ENCODE data around the gene AIFM1. TPM values are rescaled to one million over a fixed set of nuclear protein-coding genes. Genes with fewer than 3 reads are reported as not detected.

The AIFM1 gene
- total RNA-seq, 2 donors from 2014 or later = 35.6 to 86.9 TPM

- Histone ChIP-seq H3K4me3 (no peak overlapping the region), H3K27ac (peak overlapping the region; percentile 77 to 87), H3K36me3 (no peaks in the 10 kb centered on the region), H3K4me1 (peaks cover 0 to 36% of the 10 kb centered on the region in 2 donors), H3K27me3 (no peaks in the 10 kb centered on the region), H3K9me3 (no peaks in the 10 kb centered on the region)
- peak; percentile 69 for DNase-seq (ENCODE audit: low spot score)
- TF ChIP-seq CTCF (IDR thresholded peaks at IDR 0.05) = no peak
These were observed 8.5 kb upstream of the AIFM1 start for GRCh38 chrX:130174045-130174704.

DNA sequence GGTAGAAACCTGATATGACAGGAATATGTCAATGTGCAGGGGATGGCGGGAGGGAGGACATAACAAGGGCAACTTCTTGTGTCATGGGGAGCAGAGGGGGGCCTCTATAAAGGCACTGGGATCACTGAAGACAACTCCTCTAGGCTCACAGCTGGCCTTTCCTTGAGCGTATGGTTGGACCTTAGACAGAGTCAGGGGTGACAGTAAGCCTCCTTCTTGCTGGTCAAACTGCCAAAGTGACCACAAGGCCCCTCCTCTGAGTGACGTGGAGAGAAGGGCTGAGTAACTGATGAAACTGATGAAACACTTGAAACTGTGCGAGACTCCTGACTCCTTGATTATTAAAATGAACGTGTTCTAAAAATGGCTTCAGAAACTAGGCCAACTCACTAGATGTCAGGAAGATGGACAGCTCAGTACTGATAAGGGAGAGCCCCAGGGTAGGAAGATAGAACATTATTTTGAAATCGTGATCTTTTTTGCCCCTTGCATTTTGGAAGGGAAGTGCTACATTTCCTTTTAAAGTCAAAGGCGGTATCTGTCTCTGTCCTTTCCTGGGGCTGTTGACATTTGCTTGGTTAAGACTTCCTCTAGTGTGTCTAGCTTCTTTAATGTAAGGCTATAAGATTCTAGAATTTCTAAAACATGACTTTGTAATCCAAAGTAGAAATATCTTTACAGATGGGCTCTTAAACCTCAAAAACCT lies 7.7 kb upstream of the AIFM1 start:
- TF ChIP-seq CTCF (IDR thresholded peaks at IDR 0.05) = no peak
- Histone ChIP-seq H3K27me3 (no peaks in the 10 kb centered on the region), H3K4me1 (peaks cover 0 to 35% of the 10 kb centered on the region in 2 donors), H3K27ac (peak overlapping the region; percentile 77 to 87), H3K9me3 (no peaks in the 10 kb centered on the region), H3K36me3 (no peaks in the 10 kb centered on the region), H3K4me3 (peak overlapping the region in 1 of 2 donors; percentile 41)
- DNase-seq (ENCODE audit: low spot score) = peak; percentile 77

- H3K4me1 ChIP-seq = peaks cover 0 to 35% of the 10 kb centered on the region in 2 donors
- H3K4me3 ChIP-seq = peak overlapping the region; percentile 41 to 49
- no peak for DNase-seq (ENCODE audit: low spot score)
- no peaks in the 10 kb centered on the region for H3K36me3 ChIP-seq
- peak overlapping the region; percentile 77 to 87 for H3K27ac ChIP-seq
- TF ChIP-seq CTCF (IDR thresholded peaks at IDR 0.05) = no peak
- no peaks in the 10 kb centered on the region for H3K27me3 ChIP-seq
- H3K9me3 ChIP-seq = no peaks in the 10 kb centered on the region
These were observed 6.6 kb upstream of the AIFM1 start for GRCh38 chrX:130172127-130172845.

DNA sequence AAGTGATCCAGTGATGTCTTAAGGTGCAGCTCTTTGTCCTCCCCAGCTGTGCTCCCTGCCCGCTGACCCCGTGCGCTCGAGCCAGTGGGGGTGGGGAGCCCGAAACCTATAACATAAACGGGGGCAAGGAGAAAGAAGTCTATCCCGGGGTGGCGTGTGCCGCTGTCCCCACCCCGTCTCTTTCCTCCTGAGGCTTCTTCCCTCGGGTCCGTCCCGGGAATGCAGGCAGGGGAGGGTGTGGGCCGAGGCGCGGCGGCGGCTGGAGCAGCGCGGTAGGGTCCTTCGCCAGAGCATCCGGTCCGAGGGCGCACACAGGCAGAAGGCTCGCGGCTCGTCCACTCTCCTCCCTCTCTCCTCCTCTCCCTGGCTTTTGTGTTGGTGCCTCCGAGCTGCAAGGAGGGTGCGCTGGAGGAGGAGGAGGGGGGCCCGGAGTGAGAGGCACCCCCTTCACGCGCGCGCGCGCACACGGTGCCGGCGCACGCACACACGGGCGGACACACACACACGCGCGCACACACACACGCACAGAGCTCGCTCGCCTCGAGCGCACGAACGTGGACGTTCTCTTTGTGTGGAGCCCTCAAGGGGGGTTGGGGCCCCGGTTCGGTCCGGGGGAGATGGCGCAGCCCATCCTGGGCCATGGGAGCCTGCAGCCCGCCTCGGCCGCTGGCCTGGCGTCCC lies 5.9 kb upstream of the AIFM1 start, which contains the start of gene RAB33A:
TSS of gene RAB33A (plus strand) at position 517 of the 681 bp plus-strand sequence. CDS start at position 618, 101 bp downstream.
- no peaks in the 10 kb centered on the region for H3K36me3 ChIP-seq
- peaks cover 0 to 39% of the 10 kb centered on the region in 2 donors for H3K4me1 ChIP-seq
- no peak for TF ChIP-seq CTCF (IDR thresholded peaks at IDR 0.05)
- H3K4me3 ChIP-seq = peak within 1 kb of the TSS; percentile 41 to 49
- no peaks in the 10 kb centered on the region for H3K27me3 ChIP-seq
- peak within 1 kb of the TSS; percentile 77 to 87 for H3K27ac ChIP-seq
- no peaks in the 10 kb centered on the region for H3K9me3 ChIP-seq
- DNase-seq (ENCODE audit: low spot score) = no peak

- H3K9me3 ChIP-seq = no peaks in the 10 kb centered on the region
- peak overlapping the region; percentile 41 to 49 for H3K4me3 ChIP-seq
- H3K27ac ChIP-seq = peak overlapping the region; percentile 77 to 87
- H3K4me1 ChIP-seq = peaks cover 0 to 37% of the 10 kb centered on the region in 2 donors
- H3K27me3 ChIP-seq = no peaks in the 10 kb centered on the region
- no peaks in the 10 kb centered on the region for H3K36me3 ChIP-seq
- no peak for DNase-seq (ENCODE audit: low spot score)
- TF ChIP-seq CTCF (IDR thresholded peaks at IDR 0.05) = no peak
These were observed 5.3 kb upstream of the AIFM1 start for GRCh38 chrX:130170752-130171445.

Data from right atrium auricular region (tissue), 2 donors.